SU-DHL-6 (cell line): Measurements from ENCODE around the gene BTBD9.

Source experiments
- H2AFZ ChIP-seq: fragments of 200-600 bp; sonication (generic); 2 replicates; pipeline ENCODE4 v1.6.1; 2014; ENCODE audit warnings: low read depth, mild to moderate bottlenecking, moderate library complexity, mixed read lengths, antibody characterized with exemption, low read length; ENCODE audit not compliant: severe bottlenecking
- H3F3A ChIP-seq: fragments of 200-600 bp; shearing (Covaris generic); 2 replicates; pipeline ENCODE4 v1.6.0; 2016; ENCODE audit warnings: antibody characterized with exemption, mild to moderate bottlenecking; ENCODE audit not compliant: insufficient read depth
- H3K27ac ChIP-seq: fragments of 200-600 bp; sonication (generic); 2 replicates; pipeline ENCODE4 v1.5.1; 2016; ENCODE audit warnings: low read depth, mild to moderate bottlenecking, low read length, moderate library complexity, mixed read lengths
- H3K27me3 ChIP-seq: fragments of 200-600 bp; sonication (generic), shearing (Covaris generic); 2 replicates; pipeline ENCODE4 v1.6.0; 2014; ENCODE audit warnings: mild to moderate bottlenecking, low read length
- H3K36me3 ChIP-seq: fragments of 200-600 bp; sonication (generic); 2 replicates; pipeline ENCODE4 v1.6.1; 2014; ENCODE audit warnings: mild to moderate bottlenecking, low read length, mixed read lengths
- H3K4me2 ChIP-seq: fragments of 300-600, 200-600 bp; shearing (Covaris generic), sonication (generic); 2 replicates; pipeline ENCODE4 v1.6.0; 2014; ENCODE audit warnings: low read length, low read depth, mild to moderate bottlenecking; ENCODE audit not compliant: poor library complexity, severe bottlenecking
- H3K4me3 ChIP-seq: fragments of 200-600 bp; sonication (generic); 2 replicates; pipeline ENCODE4 v1.5.1; 2014; ENCODE audit warnings: antibody characterized with exemption, low read length, mild to moderate bottlenecking, mixed read lengths; ENCODE audit not compliant: insufficient read depth, poor library complexity, severe bottlenecking
- H3K79me2 ChIP-seq: fragments of 200-600 bp; sonication (generic); 2 replicates; pipeline ENCODE4 v1.6.1; 2014; ENCODE audit warnings: mild to moderate bottlenecking, low read length, moderate library complexity; ENCODE audit not compliant: insufficient read depth
- H3K9ac ChIP-seq: fragments of 200-600 bp; sonication (generic); 2 replicates; pipeline ENCODE4 v1.7.0; 2014; ENCODE audit warnings: mild to moderate bottlenecking, low read length
- H3K9me2 ChIP-seq: fragments of 200-600 bp; sonication (generic); replicated peaks from 2 replicates; pipeline ENCODE4 v1.6.1; 2014; ENCODE audit warnings: low read length; ENCODE audit not compliant: insufficient read depth
- H3K9me3 ChIP-seq: fragments of 200-600 bp; sonication (generic); 2 replicates; pipeline ENCODE4 v1.6.1; 2014; ENCODE audit warnings: low read length, mixed read lengths; ENCODE audit not compliant: insufficient read depth
- H4K20me1 ChIP-seq: fragments of 200-600 bp; sonication (generic); 2 replicates; pipeline ENCODE4 v1.6.1; 2014; ENCODE audit warnings: low read depth, mild to moderate bottlenecking, antibody characterized with exemption, low read length, moderate library complexity, mixed read lengths
- EZH2phosphoT487 ChIP-seq: fragments of 200-600 bp; sonication (generic), shearing (Covaris generic); conservative IDR thresholded peaks from 2 replicates; pipeline ENCODE4 v1.6.1; 2018; ENCODE audit warnings: mild to moderate bottlenecking, antibody characterized with exemption, low read length, moderate library complexity, mixed read lengths
- TF ChIP-seq, protein P1 (sequence below): fragments of 200-600 bp; sonication (generic); IDR thresholded peaks from one replicate; pipeline ENCODE4 v1.5.1; 2017; ENCODE audit warnings: antibody characterized with exemption, mild to moderate bottlenecking, low read length, moderate library complexity; ENCODE audit not compliant: insufficient read depth, poor library complexity, severe bottlenecking

Gene BTBD9

DNA sequence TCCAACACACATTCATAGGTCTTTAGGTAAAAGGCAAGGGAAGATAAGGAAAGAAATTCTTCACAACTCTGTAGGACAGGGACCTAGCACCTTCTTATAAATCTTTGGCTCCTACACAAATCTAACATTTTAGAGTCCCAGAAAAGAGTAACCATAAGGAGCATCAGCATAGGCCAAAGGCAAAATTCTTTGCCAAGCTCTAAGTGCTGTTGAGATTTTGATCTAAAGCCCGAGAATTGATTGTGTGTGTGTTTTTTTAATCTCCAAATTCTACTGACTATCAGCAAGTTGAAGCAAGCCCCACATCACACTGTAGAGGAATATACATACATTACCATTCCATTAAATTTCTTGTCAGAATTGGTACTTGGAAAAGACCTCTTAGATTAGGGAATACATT is 233.6 kb downstream of the BTBD9 start:
- Histone ChIP-seq H4K20me1 (no peaks in the 10 kb centered on the region), H3K4me3 (no peak overlapping the region), H3K36me3 (no peaks in the 10 kb centered on the region), H3K79me2 (no peaks in the 10 kb centered on the region), H3K9me3 (no peaks in the 10 kb centered on the region), H3F3A (no peaks in the 10 kb centered on the region), H3K9me2 (no peaks in the 10 kb centered on the region), H3K27ac (no peak overlapping the region), H3K4me2 (no peak overlapping the region), H3K27me3 (no peaks in the 10 kb centered on the region), H2AFZ (no peak overlapping the region), H3K9ac (no peak overlapping the region)
- TF ChIP-seq, protein P1, sequence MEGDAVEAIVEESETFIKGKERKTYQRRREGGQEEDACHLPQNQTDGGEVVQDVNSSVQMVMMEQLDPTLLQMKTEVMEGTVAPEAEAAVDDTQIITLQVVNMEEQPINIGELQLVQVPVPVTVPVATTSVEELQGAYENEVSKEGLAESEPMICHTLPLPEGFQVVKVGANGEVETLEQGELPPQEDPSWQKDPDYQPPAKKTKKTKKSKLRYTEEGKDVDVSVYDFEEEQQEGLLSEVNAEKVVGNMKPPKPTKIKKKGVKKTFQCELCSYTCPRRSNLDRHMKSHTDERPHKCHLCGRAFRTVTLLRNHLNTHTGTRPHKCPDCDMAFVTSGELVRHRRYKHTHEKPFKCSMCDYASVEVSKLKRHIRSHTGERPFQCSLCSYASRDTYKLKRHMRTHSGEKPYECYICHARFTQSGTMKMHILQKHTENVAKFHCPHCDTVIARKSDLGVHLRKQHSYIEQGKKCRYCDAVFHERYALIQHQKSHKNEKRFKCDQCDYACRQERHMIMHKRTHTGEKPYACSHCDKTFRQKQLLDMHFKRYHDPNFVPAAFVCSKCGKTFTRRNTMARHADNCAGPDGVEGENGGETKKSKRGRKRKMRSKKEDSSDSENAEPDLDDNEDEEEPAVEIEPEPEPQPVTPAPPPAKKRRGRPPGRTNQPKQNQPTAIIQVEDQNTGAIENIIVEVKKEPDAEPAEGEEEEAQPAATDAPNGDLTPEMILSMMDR: no peak
- TF ChIP-seq EZH2phosphoT487: no peak

DNA sequence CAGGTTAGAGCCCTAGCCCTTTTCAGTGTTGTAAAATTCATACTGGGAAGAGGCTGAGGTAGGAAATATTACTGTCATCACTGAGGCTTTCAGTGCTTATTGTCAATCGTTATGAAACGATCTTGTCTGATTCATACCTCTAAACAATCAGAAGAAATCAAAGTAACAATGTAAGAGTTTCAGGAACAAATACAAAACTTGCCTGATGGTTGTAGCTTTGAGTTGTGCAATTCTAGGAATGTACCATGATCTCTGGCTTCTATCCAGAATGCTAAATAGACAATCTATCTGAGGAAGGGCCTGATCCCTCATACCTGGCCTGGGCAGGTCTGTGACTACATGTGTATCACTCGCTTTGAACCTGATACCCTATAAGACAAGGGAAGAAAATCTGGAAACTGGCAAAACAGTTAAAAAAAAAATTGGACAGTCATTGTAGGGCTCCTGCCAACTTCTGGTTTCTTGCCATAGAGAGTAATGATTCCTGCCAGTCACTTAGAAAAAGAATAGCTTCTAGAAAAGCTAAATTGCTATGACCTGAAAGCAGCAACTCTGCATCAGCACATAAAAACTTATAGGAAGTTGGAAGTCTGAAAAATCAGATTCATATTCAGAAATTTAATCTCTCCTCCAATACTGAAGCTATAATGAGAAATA is 234.7 kb downstream of the BTBD9 start:
- Histone ChIP-seq H3K4me2 (no peak overlapping the region), H2AFZ (no peak overlapping the region), H3K9me3 (no peaks in the 10 kb centered on the region), H4K20me1 (no peaks in the 10 kb centered on the region), H3K27ac (no peak overlapping the region), H3K4me3 (no peak overlapping the region), H3K27me3 (no peaks in the 10 kb centered on the region), H3K79me2 (no peaks in the 10 kb centered on the region), H3K36me3 (no peaks in the 10 kb centered on the region), H3K9ac (no peak overlapping the region), H3F3A (no peaks in the 10 kb centered on the region), H3K9me2 (no peaks in the 10 kb centered on the region)
- TF ChIP-seq, protein P1: no peak
- no peak for TF ChIP-seq EZH2phosphoT487

DNA sequence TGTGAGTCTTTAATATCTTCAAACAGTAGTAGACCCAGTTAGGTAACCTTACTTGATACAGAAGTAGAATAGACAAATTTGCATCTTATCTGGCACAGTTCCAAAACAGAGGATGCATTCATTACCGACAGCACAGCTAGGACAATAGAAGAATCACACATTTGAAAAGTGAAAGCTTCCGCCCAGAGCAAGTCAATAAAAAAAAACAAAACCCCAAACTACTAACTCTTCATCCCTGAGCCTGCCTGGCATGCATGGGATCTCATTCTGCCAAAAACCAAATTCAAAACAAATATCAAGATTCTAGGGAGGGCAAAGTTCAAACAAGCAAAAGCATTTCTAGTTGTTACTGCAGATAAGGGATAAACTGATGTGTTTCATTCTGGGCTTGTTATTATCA is 235.4 kb downstream of the BTBD9 start:
- Histone ChIP-seq H3K9me3 (no peaks in the 10 kb centered on the region), H3K27ac (no peak overlapping the region), H3F3A (no peaks in the 10 kb centered on the region), H2AFZ (no peak overlapping the region), H4K20me1 (no peaks in the 10 kb centered on the region), H3K9ac (no peak overlapping the region), H3K9me2 (no peaks in the 10 kb centered on the region), H3K4me2 (peak overlapping the region; percentile 36), H3K36me3 (no peaks in the 10 kb centered on the region), H3K27me3 (no peaks in the 10 kb centered on the region), H3K79me2 (no peaks in the 10 kb centered on the region), H3K4me3 (no peak overlapping the region)
- TF ChIP-seq EZH2phosphoT487: no peak
- TF ChIP-seq, protein P1: no peak
